Measurements from ENCODE around the gene RNF214.
"Not testable (repeated sequence)": the region's sequence is repeated elsewhere in the genome, so short reads cannot be mapped to it uniquely, and the experiment has no call there.

Gene RNF214

DNA sequence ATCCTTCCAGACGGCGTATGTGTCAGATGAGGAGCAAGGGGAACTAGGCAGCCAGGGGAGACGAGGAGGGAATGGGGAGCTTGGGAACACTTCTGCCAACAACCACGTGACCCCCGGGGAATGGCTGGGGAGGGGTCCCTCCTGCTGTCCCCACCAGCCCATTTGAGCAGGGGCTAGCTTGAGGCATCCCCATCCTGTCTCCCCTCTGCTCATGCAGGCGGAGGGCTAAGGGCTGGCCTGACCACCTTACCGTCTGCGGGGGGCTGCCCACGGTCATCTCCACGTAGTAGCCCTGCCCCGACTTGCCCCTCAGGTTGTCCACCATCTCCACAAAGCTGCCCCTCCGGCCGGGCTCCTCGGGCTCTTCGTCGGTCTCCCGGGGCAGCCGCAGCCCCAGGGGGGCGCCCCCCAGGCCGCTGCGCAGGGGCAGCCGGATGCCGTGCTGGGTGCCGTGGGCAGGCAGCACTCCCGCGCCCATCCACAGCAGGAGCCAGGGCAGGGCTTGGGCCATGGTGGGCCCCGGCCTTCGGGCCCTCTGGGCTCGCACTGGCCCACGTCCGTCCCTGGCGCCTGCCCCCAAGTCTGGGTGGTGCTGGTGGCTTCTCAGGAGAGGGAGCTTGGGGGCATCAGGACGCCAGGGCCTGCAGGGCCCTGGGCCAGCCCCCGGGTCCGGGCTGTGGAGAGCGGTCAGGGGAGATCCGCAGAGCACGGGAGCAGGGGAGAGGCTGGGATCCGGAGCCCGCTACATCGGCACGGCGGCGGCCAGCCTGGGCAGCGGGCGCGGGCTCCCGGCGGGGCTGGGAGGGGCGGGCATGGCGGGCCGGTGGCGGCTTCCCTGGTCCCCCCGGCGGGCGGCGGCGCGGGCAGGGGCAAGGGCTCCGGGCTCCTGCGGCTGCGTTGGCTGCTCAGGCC is 83.1 kb downstream of the RNF214 start:
- peak; percentile 69 for DNase-seq (ENCODE audit: low spot score)

GRCh38 chr11:117316197-117316961 is 83.9 kb downstream of the RNF214 start, which contains the start of gene BACE1:
Gene BACE1, minus strand, starts transcription at chr11:117316256. Its CDS starts 461 bp downstream, at chr11:117315795.
- peak; percentile 95 for DNase-seq (ENCODE audit: low spot score)

DNA sequence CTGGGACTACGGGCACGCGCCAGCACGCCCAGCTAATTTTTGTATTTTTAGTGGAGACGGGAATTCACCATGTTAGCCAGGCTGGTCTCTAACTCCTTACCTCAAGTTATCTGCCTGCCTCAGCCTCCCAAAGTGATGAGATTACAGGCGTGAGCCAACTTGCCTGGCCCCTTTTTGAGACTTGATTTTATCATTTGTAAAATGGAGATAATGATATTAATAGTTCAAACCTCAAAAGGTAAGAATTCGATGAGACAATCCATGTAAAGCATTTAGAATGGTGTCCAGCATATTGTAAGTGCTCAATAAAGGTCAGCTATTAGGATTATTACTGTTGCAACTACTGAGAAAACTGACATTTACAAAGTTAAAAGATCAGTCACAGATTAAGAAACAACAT is 86.3 kb downstream of the RNF214 start:
- no peak for DNase-seq (ENCODE audit: low spot score)

GRCh38 chr11:117319214-117319840 is 86.9 kb downstream of the RNF214 start:
- peak; percentile 27 for DNase-seq (ENCODE audit: low spot score)

GRCh38 chr11:117327255-117327566 is 94.7 kb downstream of the RNF214 start:
- not testable (repeated sequence) for DNase-seq (ENCODE audit: low spot score)

GRCh38 chr11:117327567-117328374 is 95.3 kb downstream of the RNF214 start, which contains the start of gene CEP164:
Gene CEP164, plus strand, starts transcription at chr11:117327854. Its CDS starts 10,733 bp downstream, at chr11:117338587.
- DNase-seq (ENCODE audit: low spot score), result peak; percentile 98

- DNase-seq (ENCODE audit: low spot score), result peak; percentile 58
These were observed 96.0 kb downstream of the RNF214 start for GRCh38 chr11:117328375-117329010.

- no peak for DNase-seq (ENCODE audit: low spot score)
These were observed 100.4 kb downstream of the RNF214 start for GRCh38 chr11:117332843-117333242.

DNA sequence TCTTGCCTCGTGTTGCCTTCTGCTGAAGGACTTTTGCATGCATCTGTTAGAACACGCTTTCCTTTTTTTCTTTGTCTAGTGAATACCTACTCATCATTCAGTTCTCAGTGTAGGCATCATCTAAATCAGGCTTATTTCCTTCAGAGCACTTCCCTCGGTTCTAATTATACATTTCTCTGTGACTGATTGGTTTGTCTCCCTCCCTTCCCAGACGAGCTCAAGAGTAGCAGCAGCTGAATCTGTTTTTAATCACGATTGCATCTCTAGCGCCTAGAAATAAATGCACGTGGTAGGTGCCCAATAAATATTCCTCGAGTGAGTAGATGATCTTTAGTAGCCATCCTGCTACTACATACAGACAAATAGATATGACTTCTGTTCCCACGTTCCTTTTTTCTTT is 101.4 kb downstream of the RNF214 start:
- no peak for DNase-seq (ENCODE audit: low spot score)

GRCh38 chr11:117334896-117335295 is 102.4 kb downstream of the RNF214 start:
- no peak for DNase-seq (ENCODE audit: low spot score)

GRCh38 chr11:117335399-117335798 is 102.9 kb downstream of the RNF214 start:
- no peak for DNase-seq (ENCODE audit: low spot score)

All from GM03348 (cell line).